RPMI7951 (cell line): Measurements from ENCODE around the gene TAF10. TPM values are rescaled to one million over a fixed set of nuclear protein-coding genes. Genes with fewer than 3 reads are reported as not detected.

Source experiments
- DNase-seq: peaks from one replicate; pipeline ENCODE4 v3.0.0-alpha.2; 2012; ENCODE audit warnings: low read depth
- total RNA-seq: library from RNA; depleted of rRNA; stranded (reverse); fragments of >200 nt; shearing (Covaris generic); gene quantifications from 2 replicates; pipeline ENCODE4 v1.2.3, GENCODE V29; 2014

Gene TAF10
- total RNA-seq, 1 experiment from 2014 or later = 81.9 TPM

DNA sequence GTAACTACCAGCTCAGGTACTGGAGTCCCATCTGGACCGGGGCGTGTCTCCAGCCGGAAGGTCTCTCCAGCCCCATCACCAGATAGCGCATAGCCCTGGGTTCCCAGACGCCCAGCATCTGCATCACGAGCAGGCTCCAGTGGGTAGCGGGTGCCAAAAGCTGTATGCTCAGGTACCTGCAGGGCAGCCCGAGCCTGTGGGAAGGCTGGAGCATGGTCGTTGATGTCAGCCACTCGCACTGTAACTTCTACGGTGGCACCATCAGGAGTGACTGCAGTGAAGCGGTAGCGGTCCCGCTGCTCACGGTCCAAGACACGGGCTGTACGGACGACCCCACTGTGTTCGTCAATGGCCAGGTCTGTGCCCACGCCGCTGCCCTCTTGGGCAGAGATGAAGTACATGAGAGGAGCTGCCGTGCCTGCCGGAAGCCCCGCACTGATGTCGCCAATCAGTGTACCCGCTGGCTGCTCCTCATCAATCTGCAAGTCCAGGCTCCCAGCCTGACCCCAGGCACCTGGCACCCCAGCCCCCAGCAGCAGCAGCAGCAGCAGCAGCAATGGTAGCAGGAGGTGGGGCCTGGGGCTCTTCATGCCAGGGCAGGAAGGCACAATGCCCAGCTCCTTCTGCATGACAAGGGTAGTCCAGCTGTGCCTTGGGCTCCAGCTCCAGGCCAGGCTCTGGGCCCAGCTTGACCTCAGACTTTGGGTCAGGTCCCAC, 29.1 kb upstream of the TAF10 start:
- no peak for DNase-seq

DNA sequence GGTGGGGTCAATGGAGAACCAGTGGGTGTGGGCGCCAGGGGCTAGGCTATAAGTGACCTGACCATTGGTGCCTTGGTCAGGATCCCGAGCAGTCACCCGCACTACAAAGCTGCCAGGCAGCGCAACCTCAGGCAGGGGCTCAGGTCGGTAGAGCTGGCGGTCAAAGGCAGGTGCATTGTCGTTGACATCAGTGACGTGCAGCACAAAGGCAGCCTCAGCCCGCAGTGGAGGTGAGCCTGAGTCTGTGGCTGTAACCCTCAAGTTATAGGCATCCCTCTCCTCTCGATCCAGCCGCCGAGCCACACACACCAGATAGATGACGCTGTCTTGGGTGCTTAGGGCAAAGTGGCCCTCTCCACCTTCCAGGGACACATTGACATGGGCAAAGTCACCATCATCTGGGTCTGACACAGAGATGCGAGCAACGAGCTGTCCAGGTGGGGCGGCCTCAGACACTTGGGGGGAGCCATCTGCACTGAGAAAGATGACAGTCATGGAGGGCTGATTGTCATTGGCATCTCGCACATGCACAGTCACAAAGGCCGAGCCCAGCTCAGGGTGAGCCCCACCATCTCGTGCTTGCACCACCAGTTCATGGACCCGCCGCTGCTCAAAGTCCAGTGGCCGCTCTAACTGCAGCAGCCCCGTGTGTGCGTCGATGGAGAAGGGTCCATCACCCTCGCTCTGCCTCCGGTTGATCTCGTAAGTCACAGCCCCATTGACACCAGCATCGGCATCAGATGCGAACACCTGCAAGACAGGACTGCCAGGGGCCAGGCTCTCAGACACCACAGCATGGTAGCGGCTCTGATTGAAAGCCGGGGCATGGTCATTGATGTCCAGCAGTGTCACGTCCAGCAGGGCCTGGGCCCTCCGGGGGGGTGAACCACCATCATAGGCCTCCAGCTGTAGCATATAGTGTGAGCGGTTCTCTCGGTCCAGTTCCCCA, 28.3 kb upstream of the TAF10 start:
- no peak for DNase-seq

DNA sequence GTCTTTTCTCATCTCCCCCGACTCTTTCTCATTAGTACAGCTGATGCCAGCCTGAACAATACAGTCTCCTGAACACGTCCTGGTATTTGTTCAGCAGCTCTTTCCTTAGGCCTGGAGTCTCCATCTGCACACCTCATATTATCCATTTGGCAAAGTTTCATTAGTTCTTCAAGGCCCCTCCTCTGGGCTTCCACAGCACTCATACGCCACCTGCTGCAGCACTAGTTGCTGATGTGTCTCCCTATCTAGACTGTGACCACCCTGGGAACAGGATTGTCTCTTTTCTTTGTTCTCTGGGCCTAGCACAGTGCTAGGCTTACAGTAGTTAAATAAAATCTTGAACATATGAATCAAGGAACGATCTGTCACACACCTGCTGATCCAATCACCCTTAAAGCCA, 26.4 kb upstream of the TAF10 start:
- DNase-seq = no peak

DNA sequence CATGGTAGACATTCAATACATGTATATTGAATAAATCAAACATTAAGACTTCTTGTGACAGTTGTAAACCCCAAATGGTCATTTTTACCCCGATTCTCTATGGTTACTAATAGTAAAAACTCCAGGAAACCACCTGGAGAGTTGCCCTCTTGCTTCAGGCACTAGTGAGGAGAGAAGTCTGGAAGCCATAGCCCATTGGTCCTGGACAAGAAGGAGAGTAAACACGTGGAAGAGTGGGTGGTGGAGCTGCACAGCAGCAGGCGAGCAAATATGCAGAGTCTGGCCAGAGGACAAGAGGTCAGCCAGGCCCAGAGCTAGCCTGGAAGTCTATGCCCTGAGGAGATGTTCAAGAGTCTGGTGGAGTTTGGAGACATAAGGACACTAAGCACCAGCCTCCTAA, 25.9 kb upstream of the TAF10 start:
- DNase-seq = peak; percentile 92

DNA sequence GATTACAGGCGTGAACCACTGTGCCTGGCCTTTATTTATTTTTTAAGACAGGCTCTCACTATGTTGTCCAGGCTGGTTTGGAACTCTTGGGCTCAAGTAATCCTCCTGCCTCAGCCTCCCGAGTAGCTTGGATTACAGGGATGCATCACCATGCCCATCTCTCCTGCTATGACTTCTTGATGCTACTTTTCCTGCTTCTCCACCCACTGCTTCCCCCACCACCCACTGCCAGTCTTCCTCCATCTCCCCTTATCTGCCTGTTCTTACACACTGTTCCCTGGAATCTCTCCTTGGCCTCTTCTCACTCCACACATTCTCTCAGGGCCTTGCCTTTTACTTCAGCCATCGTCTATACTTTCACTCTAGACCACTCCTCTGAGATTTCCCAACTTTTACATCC, 24.5 kb upstream of the TAF10 start:
- DNase-seq = no peak

DNA sequence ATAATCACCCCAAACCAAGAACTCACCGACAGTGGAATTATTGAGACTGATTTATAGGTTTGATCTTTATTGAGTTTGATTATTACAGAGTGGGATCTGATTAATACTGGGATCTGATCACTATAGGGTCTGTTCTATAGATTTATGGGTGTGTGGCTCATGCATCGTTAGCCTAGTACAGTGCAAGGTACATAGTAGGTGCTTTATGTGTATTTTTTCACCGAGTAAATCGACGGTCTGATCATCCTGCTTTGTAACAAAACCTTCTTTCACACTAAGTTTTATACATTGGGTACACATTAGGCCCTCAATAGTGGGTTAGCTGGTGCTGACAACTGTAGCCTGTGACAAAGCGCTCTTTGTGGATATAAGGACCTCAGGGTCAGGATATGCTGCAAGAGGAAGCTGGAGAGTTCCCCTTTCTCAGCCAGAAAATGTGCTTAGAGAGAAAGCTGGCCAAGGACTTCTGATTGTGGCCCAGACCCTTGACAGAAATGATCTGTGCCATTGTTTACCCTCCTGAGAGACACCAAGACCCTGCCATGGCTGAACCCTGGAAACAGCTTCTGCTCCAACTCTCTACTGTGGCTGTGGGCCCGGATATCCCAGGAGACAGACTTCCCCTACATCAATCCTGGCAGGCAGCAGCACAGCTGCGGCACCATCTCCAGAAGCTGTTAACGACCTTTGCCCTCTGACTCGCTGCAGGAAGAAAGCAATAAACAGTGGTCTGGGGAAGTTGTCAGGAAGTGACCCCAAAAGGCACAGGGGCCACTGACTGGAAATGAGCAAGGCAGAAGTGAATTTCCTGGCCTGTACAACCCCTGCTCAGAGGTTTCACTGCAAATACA, 23.3 kb upstream of the TAF10 start:
- peak; percentile 67 for DNase-seq

DNA sequence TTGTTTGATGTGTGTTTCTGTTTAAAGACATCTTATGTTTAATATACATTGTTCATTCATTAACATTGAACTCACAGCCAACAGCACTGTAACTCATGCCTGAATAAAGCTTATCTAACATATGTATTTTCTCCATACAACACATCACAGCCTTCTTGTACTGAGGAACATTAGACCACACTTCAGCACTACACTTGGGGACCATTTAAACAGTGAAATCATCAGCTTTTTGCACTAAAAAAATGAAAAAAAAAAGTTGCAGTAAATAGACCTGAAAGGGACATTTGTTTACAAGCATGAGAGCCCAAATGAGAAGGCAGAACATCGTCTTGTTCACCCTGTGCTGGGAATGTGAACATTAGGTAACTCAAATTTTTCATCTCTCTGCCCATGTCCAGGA, 22.5 kb upstream of the TAF10 start:
- DNase-seq = no peak

DNA sequence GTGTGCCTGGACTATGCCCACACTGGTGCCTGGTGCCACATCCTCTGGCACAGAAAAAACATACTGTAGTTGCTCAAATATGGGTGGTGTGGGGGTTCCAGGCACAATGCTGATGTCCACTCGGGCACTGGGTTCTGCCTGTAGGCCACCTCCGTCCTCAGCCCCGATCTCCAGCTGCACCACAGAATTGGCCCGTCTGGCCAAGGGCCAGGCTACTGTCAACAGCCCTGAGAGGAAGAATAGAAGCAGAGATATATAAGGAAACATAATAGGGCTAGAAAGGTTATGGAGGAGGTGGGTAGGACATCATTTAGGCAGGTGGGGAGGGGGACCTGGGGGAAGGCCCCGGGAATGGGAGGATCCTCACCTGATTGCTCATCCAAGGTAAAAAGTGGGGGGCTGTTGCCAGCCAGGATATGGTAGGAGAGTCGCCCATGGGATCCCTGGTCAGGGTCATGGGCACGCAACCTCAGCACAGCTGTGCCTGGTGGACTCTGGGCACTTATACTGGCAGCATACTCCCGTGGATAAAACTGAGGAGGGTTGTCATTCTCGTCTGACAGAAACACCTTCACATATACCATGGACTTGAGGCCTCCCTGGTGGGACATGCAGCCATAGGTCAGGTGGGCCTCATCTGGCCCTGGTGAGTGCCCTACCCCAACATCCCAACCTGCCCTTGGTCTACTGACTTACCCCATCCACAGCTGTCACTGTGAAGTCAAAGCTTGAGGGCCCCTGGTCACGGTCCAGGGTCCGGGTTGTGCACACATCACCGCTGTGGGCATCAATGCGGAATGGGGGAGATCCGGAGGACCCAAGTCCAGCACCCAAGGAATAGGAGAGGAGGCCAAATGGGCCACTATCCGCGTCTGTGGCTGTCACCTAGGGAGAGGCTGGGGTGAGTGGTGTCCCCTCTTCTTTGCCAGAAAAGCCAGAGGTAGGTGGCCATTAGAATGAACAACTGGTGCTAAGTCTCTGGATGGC, 21.7 kb upstream of the TAF10 start:
- no peak for DNase-seq

DNA sequence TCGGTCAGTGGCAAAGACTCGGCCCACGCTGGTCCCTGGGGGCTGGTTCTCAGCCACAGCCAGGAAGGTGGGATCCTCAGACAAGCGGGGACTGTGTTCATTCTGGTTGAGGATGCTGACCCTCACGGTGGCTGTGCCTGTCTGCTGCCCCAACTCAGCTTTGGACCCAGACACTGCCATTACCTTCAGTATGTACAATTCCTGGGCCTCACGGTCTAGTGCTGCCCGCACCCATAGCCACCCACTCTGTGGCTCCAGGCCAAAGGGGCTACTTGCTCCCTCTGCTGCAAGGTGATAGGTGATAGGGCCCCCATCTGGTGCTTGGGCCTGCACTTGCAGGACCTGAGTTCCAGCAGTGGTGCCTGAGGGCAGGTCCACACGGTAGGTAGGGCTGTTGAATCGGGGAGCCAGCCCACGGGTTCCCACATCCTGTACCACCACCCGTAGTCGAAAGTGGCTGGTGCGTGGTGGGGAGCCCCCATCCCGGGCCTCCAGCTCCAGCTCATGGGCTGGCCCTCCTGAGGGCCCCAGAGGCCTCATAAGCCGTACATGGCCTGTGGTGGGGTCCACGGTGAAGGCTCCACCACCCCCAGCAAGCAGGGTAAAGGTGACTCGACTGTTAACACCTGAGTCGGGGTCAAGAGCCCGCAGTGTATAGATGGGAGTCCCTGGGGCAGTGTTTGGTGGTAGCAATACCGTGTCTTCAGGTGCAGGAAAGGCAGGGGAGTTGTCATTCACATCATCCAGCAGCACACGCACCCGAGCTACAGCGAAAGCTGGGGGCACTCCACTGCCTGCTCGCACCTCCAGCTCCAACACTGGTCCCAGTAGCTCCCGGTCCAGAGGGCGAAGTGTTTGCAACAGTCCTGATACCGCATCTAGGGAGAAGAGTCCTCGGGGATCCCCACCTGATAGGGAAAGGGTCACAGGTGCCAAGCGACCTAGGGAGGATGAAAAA, 20.4 kb upstream of the TAF10 start:
- DNase-seq = no peak

DNA sequence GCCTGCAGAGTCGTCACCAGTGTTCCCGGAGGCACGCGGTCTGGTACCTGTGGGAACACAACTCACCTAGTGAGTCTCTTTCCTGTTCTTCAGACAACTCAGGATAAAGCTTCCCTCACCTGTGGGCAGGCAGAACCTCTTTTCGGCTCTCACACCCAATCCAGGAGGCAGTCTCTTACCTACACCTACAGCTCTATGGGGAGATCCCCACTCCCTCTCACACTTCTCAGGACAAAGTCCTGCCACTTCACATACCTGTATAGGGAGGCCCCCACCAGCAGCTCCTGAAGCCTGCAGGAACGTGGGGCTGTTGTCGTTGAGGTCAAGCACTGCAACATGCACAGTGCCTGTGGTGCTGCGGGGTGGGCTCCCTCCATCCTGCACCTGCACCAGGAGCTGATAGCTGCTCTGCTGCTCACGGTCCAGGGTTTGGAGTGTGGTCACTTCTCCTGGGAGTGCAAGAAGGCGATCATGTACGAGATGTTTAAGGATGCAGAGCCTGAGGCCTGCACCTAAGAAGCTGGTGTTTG, 19.4 kb upstream of the TAF10 start:
- no peak for DNase-seq

DNA sequence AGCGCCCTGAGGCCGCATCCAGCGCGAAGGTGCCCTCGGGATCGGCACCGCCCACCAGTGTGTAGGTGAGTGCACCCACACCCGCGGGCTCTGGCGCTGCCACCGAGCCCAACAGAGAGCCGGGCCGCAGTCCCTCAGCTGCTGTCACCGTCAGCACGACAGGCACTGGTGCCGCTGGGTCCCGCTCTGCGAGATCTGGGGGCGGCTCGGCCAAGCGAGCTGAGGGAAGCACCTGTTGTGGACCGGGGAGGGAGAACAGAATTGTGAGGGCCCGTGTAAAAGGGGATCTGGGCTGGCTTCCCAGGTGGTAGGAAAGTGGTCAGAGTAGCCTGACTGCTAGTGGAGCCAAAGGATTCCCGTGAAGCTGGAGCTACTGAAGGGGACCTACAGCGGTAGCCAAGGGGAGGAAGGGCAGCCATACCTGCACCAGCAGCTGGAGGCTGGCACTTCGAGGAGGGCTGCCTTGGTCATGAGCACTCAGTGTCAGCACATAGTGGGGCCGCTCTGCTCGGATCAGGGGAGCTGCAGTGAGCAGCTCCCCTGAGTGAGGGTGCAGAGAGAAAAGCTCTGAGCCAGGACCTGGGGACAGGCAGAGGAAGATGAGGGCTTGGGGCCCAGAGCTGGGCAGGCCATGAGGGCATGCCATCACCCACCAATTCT, 18.7 kb upstream of the TAF10 start:
- no peak for DNase-seq

DNA sequence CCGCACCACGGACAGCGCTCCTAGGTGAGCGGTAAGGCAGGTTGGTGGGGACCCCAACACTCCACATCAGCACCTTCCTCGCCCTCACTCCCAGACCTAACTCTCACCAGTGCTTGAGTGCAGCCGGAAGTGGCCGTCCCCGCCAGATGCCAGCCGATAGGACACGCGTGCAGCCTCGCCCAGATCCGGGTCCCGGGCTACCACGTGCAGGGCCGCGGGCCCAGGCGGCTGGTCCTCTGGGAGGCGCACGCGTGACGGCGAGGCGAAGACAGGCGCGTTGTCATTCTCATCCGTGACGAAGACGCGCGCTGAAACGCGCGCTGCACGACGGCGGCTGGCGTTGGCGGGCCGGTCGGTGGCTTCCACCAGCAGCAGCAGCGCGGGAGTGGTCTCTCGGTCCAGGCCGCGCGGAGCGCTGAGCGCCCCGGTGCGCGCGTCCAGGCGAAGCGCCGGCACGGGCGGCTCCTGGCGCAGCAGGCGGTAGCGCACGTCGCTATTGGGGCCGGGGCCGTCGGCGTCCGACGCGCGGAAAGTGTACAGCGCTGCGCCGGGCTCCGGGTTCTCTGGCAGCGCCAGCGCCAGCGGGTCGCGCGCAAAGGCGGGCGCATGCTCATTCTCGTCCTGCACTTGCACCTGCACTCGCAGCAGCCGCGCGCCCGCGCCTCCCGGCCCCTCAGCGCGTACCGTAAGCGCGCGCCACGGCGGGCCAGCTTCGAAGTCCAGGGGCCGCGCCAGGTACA, 18.0 kb upstream of the TAF10 start:
- no peak for DNase-seq

DNA sequence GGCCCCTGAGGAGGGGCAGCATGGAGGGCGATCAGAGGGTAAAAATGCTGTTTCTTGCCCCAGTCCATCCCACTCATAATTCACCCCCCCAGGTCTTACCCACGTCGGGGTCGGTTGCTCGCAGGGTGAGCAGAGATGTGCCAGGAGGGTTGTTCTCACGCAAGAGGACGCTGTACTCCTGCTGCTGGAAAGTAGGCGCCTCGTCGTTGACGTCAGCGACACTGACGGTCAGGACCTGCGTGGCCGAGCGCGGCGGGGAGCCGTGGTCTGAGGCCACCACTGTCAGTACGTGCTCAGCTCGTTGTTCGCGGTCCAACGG, 17.5 kb upstream of the TAF10 start:
- no peak for DNase-seq

DNA sequence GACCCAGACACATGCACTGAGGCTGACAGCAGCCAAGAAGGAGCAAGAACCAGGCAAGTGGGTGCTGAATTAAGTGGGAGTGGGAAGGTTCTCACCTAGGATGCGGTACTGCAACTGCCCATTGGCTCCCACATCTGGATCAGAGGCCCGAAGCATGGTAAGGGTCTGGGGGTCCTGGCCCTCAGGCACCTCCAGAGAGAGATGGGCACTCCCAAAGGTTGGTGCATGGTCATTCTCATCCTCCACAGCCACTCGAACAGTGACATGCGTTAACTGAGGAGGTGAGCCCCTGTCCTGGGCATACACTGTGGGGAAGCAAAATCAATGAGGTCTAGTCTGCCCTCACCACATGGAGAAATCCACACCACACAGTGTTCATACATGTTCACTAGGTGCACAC, 16.5 kb upstream of the TAF10 start:
- DNase-seq = no peak

DNA sequence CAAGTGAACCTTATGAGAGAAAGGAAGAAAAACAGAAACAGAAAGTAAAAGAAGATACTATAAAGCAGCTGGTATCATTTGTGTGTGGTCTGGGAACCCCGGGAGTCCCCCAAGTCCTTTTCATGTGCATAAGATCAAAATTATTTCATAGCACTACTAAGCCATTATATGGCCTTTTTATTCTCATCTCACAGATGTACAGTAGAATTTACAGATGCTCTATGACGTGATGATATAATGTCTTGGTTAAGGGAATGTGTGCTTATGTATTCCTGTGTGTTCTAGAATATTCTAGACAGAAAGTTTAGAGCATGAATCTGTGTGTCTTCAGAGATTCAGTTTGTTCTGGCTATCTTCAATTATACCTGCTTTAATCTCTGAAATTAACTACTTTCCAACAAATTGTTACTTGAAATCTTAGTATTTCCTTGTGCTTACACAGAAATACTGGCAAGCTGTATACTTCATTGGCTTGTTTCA, 15.8 kb upstream of the TAF10 start:
- DNase-seq = no peak

DNA sequence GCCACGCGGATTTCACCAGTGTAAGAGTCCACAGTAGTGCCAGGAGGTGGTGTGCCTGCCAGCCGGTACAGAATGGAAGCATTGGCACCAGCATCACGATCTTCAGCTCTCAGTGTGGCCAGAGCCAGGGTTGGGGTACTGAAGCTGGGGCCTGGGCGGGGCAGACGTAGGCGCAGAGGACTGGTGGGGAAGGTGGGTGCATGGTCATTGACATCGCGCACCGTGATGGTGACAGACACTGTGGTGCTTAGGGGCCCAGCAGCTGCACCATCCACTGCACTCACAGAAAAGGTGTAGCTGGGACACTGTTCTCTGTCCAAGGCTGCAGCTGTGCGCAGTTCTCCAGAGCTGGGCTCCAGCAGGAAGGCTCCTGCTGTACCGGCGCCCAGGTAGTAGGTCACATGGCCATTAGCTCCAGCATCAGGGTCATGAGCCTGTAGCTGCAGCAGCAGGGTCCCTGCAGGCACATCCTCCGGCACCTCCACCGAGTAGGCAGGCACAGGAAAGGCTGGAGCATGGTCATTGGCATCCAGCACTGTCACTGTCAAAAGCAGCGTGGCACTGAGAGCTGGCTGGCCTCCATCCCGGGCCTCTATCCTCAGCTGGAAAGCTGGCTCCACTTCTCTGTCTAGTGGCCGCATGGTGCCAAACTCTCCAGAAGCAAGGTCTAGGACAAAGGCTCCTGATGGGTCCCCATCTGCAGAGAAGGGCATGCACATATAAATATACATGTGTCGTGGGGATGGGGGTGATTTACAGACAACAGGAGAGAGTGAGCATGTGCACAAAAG, 15.2 kb upstream of the TAF10 start:
- DNase-seq = no peak

DNA sequence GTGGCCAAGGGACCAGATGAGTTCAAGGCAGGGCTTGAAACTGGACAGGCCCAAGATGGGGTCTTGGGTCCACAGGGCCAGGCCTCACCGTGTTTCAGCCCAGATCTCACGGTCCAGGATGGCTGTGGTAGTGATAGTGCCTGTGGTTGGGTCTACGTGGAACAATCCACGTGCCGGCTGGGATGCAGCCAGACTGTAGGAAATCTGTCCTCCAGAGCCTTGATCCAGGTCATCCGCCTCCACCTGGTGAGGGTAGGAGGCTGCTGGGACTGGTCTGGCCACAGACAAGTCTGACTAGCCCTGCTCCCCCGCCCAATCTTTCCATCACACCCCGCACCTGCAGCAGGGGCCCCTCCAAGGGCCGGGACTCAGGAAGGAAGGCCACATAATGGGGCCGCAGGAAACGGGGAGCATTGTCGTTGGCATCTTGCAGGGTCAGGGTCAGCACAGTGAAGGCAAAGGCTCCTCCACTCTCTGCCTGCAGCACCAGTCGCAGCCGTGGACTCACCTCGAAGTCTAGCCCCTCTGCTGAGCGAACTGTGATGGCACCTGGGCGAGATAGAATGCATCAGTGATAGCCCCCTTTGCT, 13.9 kb upstream of the TAF10 start:
- DNase-seq = no peak
